ENCODE data around the gene PILRA.
"Not testable (repeated sequence)": the region's sequence is repeated elsewhere in the genome, so short reads cannot be mapped to it uniquely, and the experiment has no call there.

PILRA gene

GRCh38 chr7:100358027-100358856 lies 15.0 kb upstream of the PILRA start, which contains the start of gene PILRB:
TSS of gene PILRB (plus strand) at chr7:100358117. CDS start at chr7:100358303, 186 bp downstream.
- DNase-seq: no peak

- DNase-seq: no peak
Observed at GRCh38 chr7:100358857-100359212, 14.5 kb upstream of the PILRA start.

- no peak for DNase-seq
Observed at GRCh38 chr7:100360135-100360854, 13.0 kb upstream of the PILRA start.

GRCh38 chr7:100363098-100363497 lies 10.2 kb upstream of the PILRA start:
- DNase-seq: no peak

- not testable (repeated sequence) for DNase-seq
Observed at GRCh38 chr7:100363797-100364196, 9.5 kb upstream of the PILRA start.

- no peak for DNase-seq
Observed at GRCh38 chr7:100364480-100364879, 8.8 kb upstream of the PILRA start.

- not testable (repeated sequence) for DNase-seq
Observed at GRCh38 chr7:100365998-100366367, 7.3 kb upstream of the PILRA start.

- DNase-seq: no peak
Observed at GRCh38 chr7:100366411-100367250, 6.7 kb upstream of the PILRA start.

GRCh38 chr7:100367251-100367620 lies 6.1 kb upstream of the PILRA start:
- DNase-seq: no peak

- DNase-seq: no peak
Observed at GRCh38 chr7:100367676-100368613, 5.3 kb upstream of the PILRA start.

GRCh38 chr7:100369105-100369504 lies 4.2 kb upstream of the PILRA start:
- DNase-seq: no peak

GRCh38 chr7:100370303-100370702 lies 3.0 kb upstream of the PILRA start:
- DNase-seq: no peak

- no peak for DNase-seq
Observed at GRCh38 chr7:100370746-100371145, 2.5 kb upstream of the PILRA start.

GRCh38 chr7:100371561-100372171 lies 1.6 kb upstream of the PILRA start:
- no peak for DNase-seq

- no peak for DNase-seq
Observed at GRCh38 chr7:100372256-100372655, 1.0 kb upstream of the PILRA start.

- no peak for DNase-seq
Observed at GRCh38 chr7:100372694-100373093, 593 bp upstream of the PILRA start.

- DNase-seq: not testable (repeated sequence)
Observed at GRCh38 chr7:100373870-100374598, 747 bp downstream of the PILRA start.

- DNase-seq: no peak
Observed at GRCh38 chr7:100374601-100375000, 1.3 kb downstream of the PILRA start.

GRCh38 chr7:100376066-100376465 lies 2.8 kb downstream of the PILRA start:
- no peak for DNase-seq

GRCh38 chr7:100378114-100378755 lies 4.9 kb downstream of the PILRA start:
- DNase-seq: no peak

All from activated gamma-delta T cell (primary cell).